Stimulated activated naive CD8-positive, alpha-beta T cell treated with anti-CD3 and anti-CD28 coated beads, Interleukin-15, amount 100 ng/mL, for 72 hours (primary cell): ENCODE data around the gene TRIM54.
A peak's percentile ranks its signal among the peaks of the same experiment; 100 is the strongest.

Experiments
- ATAC-seq: fragments of 150-1000 bp; cut with Tn5 transposase; 2 replicates; pipeline ENCODE4 v1.10.0; 2021; ENCODE audit warnings: mild to moderate bottlenecking, moderate library complexity
- DNase-seq, 2 donors: peaks; one replicate each; pipeline ENCODE4 v3.0.0; 2021 to 2022
- H3K27ac Mint-ChIP-seq, 2 donors: one replicate each; pipeline ENCODE4 v1.8.0; 2022; ENCODE audit warnings: mild to moderate bottlenecking in 2 of 2, mixed read lengths in 2 of 2, moderate library complexity in 2 of 2
- H3K27me3 Mint-ChIP-seq: one replicate; pipeline ENCODE4 v1.8.0; 2022; ENCODE audit warnings: mixed read lengths
- H3K4me1 Mint-ChIP-seq: one replicate; pipeline ENCODE4 v1.8.0; 2022; ENCODE audit warnings: mild to moderate bottlenecking, mixed read lengths
- H3K4me3 Mint-ChIP-seq, 2 donors: one replicate each; pipeline ENCODE4 v1.8.0; 2022; ENCODE audit warnings: mild to moderate bottlenecking in 2 of 2, mixed read lengths in 2 of 2, moderate library complexity in 1 of 2
- H3K9me3 Mint-ChIP-seq, 2 donors: one replicate each; pipeline ENCODE4 v1.8.0; 2022; ENCODE audit warnings: mixed read lengths in 2 of 2

TRIM54 gene

GRCh38 chr2:27281855-27282559 lies at the start of gene TRIM54:
Gene TRIM54, plus strand, starts transcription at chr2:27282429. Its CDS starts 303 bp downstream, at chr2:27282732.
- no peaks in the 10 kb centered on the region for H3K9me3 Mint-ChIP-seq
- H3K4me3 Mint-ChIP-seq: no peak within 1 kb of the TSS
- peaks cover 37% of the 10 kb centered on the region for H3K27me3 Mint-ChIP-seq
- no peaks in the 10 kb centered on the region for H3K4me1 Mint-ChIP-seq
- ATAC-seq (no peak), DNase-seq (no peak)
- peak within 1 kb of the TSS in 1 of 2 donors; percentile 88 for H3K27ac Mint-ChIP-seq

- Mint-ChIP-seq H3K27me3 (no peaks in the 10 kb centered on the region), H3K27ac (no peak overlapping the region), H3K9me3 (no peaks in the 10 kb centered on the region), H3K4me1 (no peaks in the 10 kb centered on the region), H3K4me3 (no peak overlapping the region)
- DNase-seq: no peak
- no peak for ATAC-seq
Observed at GRCh38 chr2:27233341-27233740, 48.9 kb upstream of the TRIM54 start.

GRCh38 chr2:27236136-27236535 lies 46.1 kb upstream of the TRIM54 start:
- Mint-ChIP-seq H3K27me3 (no peaks in the 10 kb centered on the region), H3K27ac (peak overlapping the region in 1 of 2 donors; percentile 3), H3K4me3 (no peak overlapping the region), H3K9me3 (no peaks in the 10 kb centered on the region), H3K4me1 (peaks cover 4% of the 10 kb centered on the region)
- DNase-seq: no peak
- no peak for ATAC-seq

- Mint-ChIP-seq H3K4me1 (peaks cover 7% of the 10 kb centered on the region), H3K9me3 (no peaks in the 10 kb centered on the region), H3K27ac (no peak overlapping the region), H3K4me3 (no peak overlapping the region), H3K27me3 (no peaks in the 10 kb centered on the region)
- no peak for DNase-seq
- no peak for ATAC-seq
Observed at GRCh38 chr2:27236626-27237025, 45.6 kb upstream of the TRIM54 start.

- Mint-ChIP-seq H3K27me3 (no peaks in the 10 kb centered on the region), H3K4me1 (peaks cover 15% of the 10 kb centered on the region), H3K27ac (no peak overlapping the region), H3K4me3 (no peak overlapping the region), H3K9me3 (no peaks in the 10 kb centered on the region)
- DNase-seq: no peak
- no peak for ATAC-seq
Observed at GRCh38 chr2:27237341-27237945, 44.8 kb upstream of the TRIM54 start.

- Mint-ChIP-seq H3K27me3 (no peaks in the 10 kb centered on the region), H3K27ac (no peak overlapping the region), H3K9me3 (no peaks in the 10 kb centered on the region), H3K4me1 (peaks cover 15% of the 10 kb centered on the region), H3K4me3 (no peak overlapping the region)
- ATAC-seq: no peak
- DNase-seq: no peak
Observed at GRCh38 chr2:27238976-27239375, 43.3 kb upstream of the TRIM54 start.

GRCh38 chr2:27240406-27240805 lies 41.8 kb upstream of the TRIM54 start:
- Mint-ChIP-seq H3K27me3 (no peaks in the 10 kb centered on the region), H3K4me3 (no peak overlapping the region), H3K27ac (no peak overlapping the region), H3K4me1 (peaks cover 15% of the 10 kb centered on the region), H3K9me3 (no peaks in the 10 kb centered on the region)
- DNase-seq: no peak
- ATAC-seq: no peak

GRCh38 chr2:27241761-27242613 lies 40.2 kb upstream of the TRIM54 start:
- no peak overlapping the region for H3K4me3 Mint-ChIP-seq
- no peak for DNase-seq
- peak overlapping the region; percentile 40 to 93 for H3K27ac Mint-ChIP-seq

GRCh38 chr2:27242614-27242951 lies 39.6 kb upstream of the TRIM54 start:
- peak overlapping the region in 1 of 2 donors; percentile 93 for H3K27ac Mint-ChIP-seq

More at GRCh38 chr2:27241761-27242613, 40.2 kb upstream of the TRIM54 start:
- no peaks in the 10 kb centered on the region for H3K27me3 Mint-ChIP-seq
- no peaks in the 10 kb centered on the region for H3K9me3 Mint-ChIP-seq
- peaks cover 15% of the 10 kb centered on the region for H3K4me1 Mint-ChIP-seq
- ATAC-seq: no peak

GRCh38 chr2:27243391-27244130 lies 38.7 kb upstream of the TRIM54 start:
- Mint-ChIP-seq H3K4me3 (no peak overlapping the region), H3K27me3 (no peaks in the 10 kb centered on the region), H3K27ac (no peak overlapping the region), H3K4me1 (peaks cover 15% of the 10 kb centered on the region), H3K9me3 (no peaks in the 10 kb centered on the region)
- ATAC-seq: no peak
- no peak for DNase-seq

More at GRCh38 chr2:27242614-27242951, 39.6 kb upstream of the TRIM54 start:
- no peak for ATAC-seq
- no peaks in the 10 kb centered on the region for H3K27me3 Mint-ChIP-seq
- H3K4me1 Mint-ChIP-seq: peaks cover 15% of the 10 kb centered on the region
- no peaks in the 10 kb centered on the region for H3K9me3 Mint-ChIP-seq
- no peak for DNase-seq
- no peak overlapping the region for H3K4me3 Mint-ChIP-seq

- Mint-ChIP-seq H3K27me3 (no peaks in the 10 kb centered on the region), H3K9me3 (no peaks in the 10 kb centered on the region), H3K4me1 (peaks cover 15% of the 10 kb centered on the region), H3K4me3 (no peak overlapping the region), H3K27ac (no peak overlapping the region)
- ATAC-seq: no peak
- no peak for DNase-seq
Observed at GRCh38 chr2:27245116-27245515, 37.1 kb upstream of the TRIM54 start.

GRCh38 chr2:27245626-27246025 lies 36.6 kb upstream of the TRIM54 start:
- Mint-ChIP-seq H3K9me3 (no peaks in the 10 kb centered on the region), H3K27ac (no peak overlapping the region), H3K4me3 (no peak overlapping the region), H3K27me3 (peaks cover 2% of the 10 kb centered on the region), H3K4me1 (peaks cover 19% of the 10 kb centered on the region)
- no peak for DNase-seq
- no peak for ATAC-seq

GRCh38 chr2:27247893-27248292 lies 34.3 kb upstream of the TRIM54 start:
- Mint-ChIP-seq H3K4me3 (no peak overlapping the region), H3K27me3 (peaks cover 13% of the 10 kb centered on the region), H3K9me3 (no peaks in the 10 kb centered on the region), H3K4me1 (peaks cover 9% of the 10 kb centered on the region), H3K27ac (no peak overlapping the region)
- DNase-seq: no peak
- ATAC-seq: no peak

GRCh38 chr2:27249159-27249890 lies 32.9 kb upstream of the TRIM54 start:
- ATAC-seq: peak; percentile 19
- Mint-ChIP-seq H3K27me3 (peaks cover 17% of the 10 kb centered on the region), H3K4me1 (peaks cover 9% of the 10 kb centered on the region), H3K9me3 (no peaks in the 10 kb centered on the region), H3K27ac (no peak overlapping the region), H3K4me3 (no peak overlapping the region)
- DNase-seq: no peak
